ENCODE data around the gene SGCB. TPM values are rescaled to one million over a fixed set of nuclear protein-coding genes. Genes with fewer than 3 reads are reported as not detected.

The SGCB gene
- total and polyA plus RNA-seq, 2 donors (not counting 1 experiment from before 2014, with no cell fraction given): 2.3 to 9.7 TPM

GRCh38 chr4:52035190-52035589, 2.9 kb downstream of the SGCB start:
- Mint-ChIP-seq H3K4me3 (no peak overlapping the region), H3K27me3 (peaks cover 5% of the 10 kb centered on the region), H3K9me3 (ENCODE audit: insufficient read depth) (no peaks in the 10 kb centered on the region), H3K27ac (no peak overlapping the region), H3K4me1 (peaks cover 29% of the 10 kb centered on the region)
- DNase-seq (no peak), ATAC-seq (ENCODE audit: low read depth) (no peak)
- H3K4me1 ChIP-seq (ENCODE audit: control insufficient read depth in 2 of 2, insufficient read depth in 2 of 2, low read length in 2 of 2): peaks cover 11 to 21% of the 10 kb centered on the region in 2 donors
- no peaks in the 10 kb centered on the region for H4K20me1 ChIP-seq (ENCODE audit: control insufficient read depth, insufficient read depth, low read length, poor library complexity, severe bottlenecking)
- no peak overlapping the region for H3K27ac ChIP-seq (ENCODE audit: low read length in 2 of 2)
- POLR2A ChIA-PET: no interaction called here
- H3K79me2 ChIP-seq (ENCODE audit: control insufficient read depth, insufficient read depth, low read length): no peaks in the 10 kb centered on the region
- no peak for TF ChIP-seq CTCF (IDR thresholded peaks at IDR 0.05)
- TF ChIP-seq EZH2 (IDR thresholded peaks at IDR 0.05; ENCODE audit: borderline replicate concordance, insufficient read depth, low read depth, low read length, poor library complexity, severe bottlenecking): no peak
- no peak overlapping the region for H3K4me2 ChIP-seq (replicated peaks; ENCODE audit: low read depth, low read length, poor library complexity, severe bottlenecking)
- intact Hi-C loops (cut with micrococcal nuclease): loop anchor here (5.0 kb wide), 1 partner anchor 687 kb away; no protein-coding TSS in a partner anchor
- CTCF ChIA-PET: no interaction called here
- no peak overlapping the region for H3K4me3 ChIP-seq (ENCODE audit: control extremely low read depth in 1 of 5, extremely low read depth in 1 of 5, insufficient read depth in 1 of 5, low read depth in 2 of 5, low read length in 4 of 5)
- no peak overlapping the region for H2AFZ ChIP-seq (ENCODE audit: insufficient read depth, low read depth, low read length, poor library complexity, severe bottlenecking)
- H3K9ac ChIP-seq (ENCODE audit: low read length): no peak overlapping the region
- H3K36me3 ChIP-seq (replicated peaks in 1 of 2; ENCODE audit: control extremely low read depth in 1 of 2, control insufficient read depth in 1 of 2, extremely low read depth in 1 of 2, insufficient read depth in 2 of 2, low read length in 1 of 2): no peaks in the 10 kb centered on the region
- no CpG with 5 or more reads among the region's 2 CpGs for WGBS (ENCODE audit: insufficient coverage)
- peaks cover 0 to 4% (median 0%) of the 10 kb centered on the region in 3 donors for H3K9me3 ChIP-seq (ENCODE audit: control extremely low read depth in 1 of 3, control insufficient read depth in 2 of 3, insufficient read depth in 1 of 3, low read length in 2 of 3)
- peaks cover 0 to 17% (median 4%) of the 10 kb centered on the region in 4 experiments for H3K27me3 ChIP-seq (replicated peaks in 1 of 4; ENCODE audit: control extremely low read depth in 1 of 4, control insufficient read depth in 3 of 4, insufficient read depth in 4 of 4, low read length in 3 of 4)

- Mint-ChIP-seq H3K4me1 (peaks cover 16% of the 10 kb centered on the region), H3K27ac (no peak overlapping the region), H3K4me3 (no peak overlapping the region), H3K27me3 (no peaks in the 10 kb centered on the region), H3K9me3 (ENCODE audit: insufficient read depth) (no peaks in the 10 kb centered on the region)
- ChIA-PET CTCF (no interaction called here), POLR2A (no interaction called here)
- H4K20me1 ChIP-seq (ENCODE audit: control insufficient read depth, insufficient read depth, low read length, poor library complexity, severe bottlenecking): no peaks in the 10 kb centered on the region
- no peak for ATAC-seq (ENCODE audit: low read depth)
- no peaks in the 10 kb centered on the region for H3K79me2 ChIP-seq (ENCODE audit: control insufficient read depth, insufficient read depth, low read length)
- no CpG with 5 or more reads among the region's 1 CpG for WGBS (ENCODE audit: insufficient coverage)
- H2AFZ ChIP-seq (ENCODE audit: insufficient read depth, low read depth, low read length, poor library complexity, severe bottlenecking): no peak overlapping the region
- intact Hi-C loops (cut with micrococcal nuclease): no loop called here
- H3K36me3 ChIP-seq (replicated peaks in 1 of 2; ENCODE audit: control extremely low read depth in 1 of 2, control insufficient read depth in 1 of 2, extremely low read depth in 1 of 2, insufficient read depth in 2 of 2, low read length in 1 of 2): no peaks in the 10 kb centered on the region
- no peaks in the 10 kb centered on the region for H3K9me3 ChIP-seq (ENCODE audit: control extremely low read depth in 1 of 3, control insufficient read depth in 2 of 3, insufficient read depth in 1 of 3, low read length in 2 of 3)
- no peak for TF ChIP-seq EZH2 (IDR thresholded peaks at IDR 0.05; ENCODE audit: borderline replicate concordance, insufficient read depth, low read depth, low read length, poor library complexity, severe bottlenecking)
- no peak for TF ChIP-seq CTCF (IDR thresholded peaks at IDR 0.05)
- H3K4me2 ChIP-seq (replicated peaks; ENCODE audit: low read depth, low read length, poor library complexity, severe bottlenecking): no peak overlapping the region
- no peak overlapping the region for H3K27ac ChIP-seq (ENCODE audit: low read length in 2 of 2)
- peaks cover 0 to 10% of the 10 kb centered on the region in 2 donors for H3K4me1 ChIP-seq (ENCODE audit: control insufficient read depth in 2 of 2, insufficient read depth in 2 of 2, low read length in 2 of 2)
- DNase-seq: no peak
- H3K9ac ChIP-seq (ENCODE audit: low read length): no peak overlapping the region
- no peaks in the 10 kb centered on the region for H3K27me3 ChIP-seq (replicated peaks in 1 of 4; ENCODE audit: control extremely low read depth in 1 of 4, control insufficient read depth in 3 of 4, insufficient read depth in 4 of 4, low read length in 3 of 4)
- no peak overlapping the region for H3K4me3 ChIP-seq (ENCODE audit: control extremely low read depth in 1 of 5, extremely low read depth in 1 of 5, insufficient read depth in 1 of 5, low read depth in 2 of 5, low read length in 4 of 5)
Observed at GRCh38 chr4:52032005-52032404, 6.1 kb downstream of the SGCB start.

Measured in B cell (primary cell).